ENCODE results near the gene MTHFD2L. TPM values are rescaled to one million over a fixed set of nuclear protein-coding genes. Genes with fewer than 3 reads are reported as not detected.

MTHFD2L gene
- total RNA-seq, result 25.7 and 33.9 TPM in 2 replicates

DNA sequence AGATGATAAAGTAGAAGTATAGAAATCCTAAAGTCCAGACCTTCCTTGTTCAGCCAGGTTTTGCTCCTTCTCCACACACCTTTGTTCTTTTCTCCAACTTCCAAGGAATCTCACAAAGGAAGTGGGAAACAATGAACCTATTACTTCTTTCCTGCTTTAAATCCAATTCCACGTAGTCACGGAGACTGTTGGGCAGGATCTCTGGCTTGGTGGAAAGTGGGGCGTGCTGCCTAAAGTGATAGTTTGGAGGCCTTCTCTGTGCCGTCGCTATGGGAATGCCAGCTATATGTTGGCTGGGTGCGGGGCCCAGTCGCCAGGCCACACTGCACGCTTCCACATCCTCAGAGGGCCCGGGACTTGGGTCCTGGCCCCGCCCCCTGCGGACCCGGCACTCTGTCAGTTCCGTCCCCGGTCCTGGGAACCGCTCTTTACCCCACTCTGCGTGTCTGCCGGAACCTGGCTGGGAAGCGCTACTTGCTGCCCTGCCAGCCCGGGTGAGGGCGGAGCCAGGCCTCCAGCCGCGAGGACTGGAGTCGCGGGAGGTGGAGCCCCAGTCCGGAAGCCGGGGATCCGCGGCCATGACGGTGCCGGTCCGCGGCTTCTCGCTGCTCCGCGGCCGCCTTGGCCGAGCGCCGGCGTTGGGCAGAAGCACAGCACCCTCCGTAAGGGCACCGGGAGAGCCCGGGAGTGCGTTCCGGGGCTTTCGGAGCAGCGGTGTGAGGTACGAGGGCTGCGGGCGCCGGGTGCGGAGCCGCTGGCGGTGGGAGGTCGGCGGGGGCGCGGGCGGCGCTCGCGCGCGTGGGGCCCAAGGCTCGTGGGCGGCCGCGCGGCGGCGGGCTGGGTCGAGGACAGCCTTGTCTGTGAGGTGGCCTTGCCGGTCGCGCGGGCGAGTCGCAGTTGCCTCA lies at the start of gene MTHFD2L:
Gene MTHFD2L, plus strand, starts transcription at position 558 of the 905 bp plus-strand sequence. Its CDS starts 21 bp downstream, at position 579.

DNA sequence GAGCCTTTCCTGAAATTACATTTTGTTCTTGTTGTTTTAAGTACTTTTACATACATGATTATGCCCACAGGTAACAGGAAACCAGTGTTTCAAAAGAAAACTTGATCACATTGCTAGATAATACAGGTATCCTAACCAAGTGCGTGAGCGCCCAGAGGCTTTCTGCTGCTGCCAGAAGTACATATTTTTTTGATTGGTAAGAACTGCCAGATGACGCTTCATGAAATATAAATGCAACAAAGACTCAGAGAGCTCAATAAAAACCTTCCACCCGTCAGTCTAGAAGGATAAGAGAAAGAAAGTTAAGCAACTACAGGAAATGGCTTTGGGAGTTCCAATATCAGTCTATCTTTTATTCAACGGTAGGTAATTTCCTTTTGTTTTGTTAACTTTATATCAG lies 150.3 kb downstream of the MTHFD2L start, which contains the start of gene EPGN:
Gene EPGN, plus strand, starts transcription at position 256 of the 400 bp plus-strand sequence. Its CDS starts 64 bp downstream, at position 320.

Other genes starting within 250 kb of the MTHFD2L start
- not detected in 2 replicates for gene PF4, start 176.1 kb upstream of the MTHFD2L start, total RNA-seq
- gene PPBP, start 169.9 kb upstream of the MTHFD2L start, total RNA-seq, result not detected in 2 replicates
- 0.61 TPM in 1 of 2 replicates, not detected in the other for gene CXCL5, start 159.4 kb upstream of the MTHFD2L start, total RNA-seq
- 0.61 and 1.3 TPM in 2 replicates for gene CXCL3, start 119.4 kb upstream of the MTHFD2L start, total RNA-seq
- 4.5 and 5.3 TPM in 2 replicates for gene CXCL2, start 58.9 kb upstream of the MTHFD2L start, total RNA-seq
- gene EPGN, start 150.4 kb downstream of the MTHFD2L start, total RNA-seq, result 0.32 and 0.61 TPM in 2 replicates
- under 0.01 TPM in 1 of 2 replicates, not detected in the other for gene EREG, start 207.0 kb downstream of the MTHFD2L start, total RNA-seq

All from epithelial cell of umbilical artery (primary cell).